HL-60/S4 (cell line): ENCODE results near the gene JAG1.

Experiments
- in situ Hi-C: fragments of 300-500 bp; cut with MboI; formaldehyde crosslinking; loops from 2 replicates; pipeline ENCODE4 v1.14.3; 2022; ENCODE audit warnings: low sequenced_read_pairs

Gene JAG1

DNA sequence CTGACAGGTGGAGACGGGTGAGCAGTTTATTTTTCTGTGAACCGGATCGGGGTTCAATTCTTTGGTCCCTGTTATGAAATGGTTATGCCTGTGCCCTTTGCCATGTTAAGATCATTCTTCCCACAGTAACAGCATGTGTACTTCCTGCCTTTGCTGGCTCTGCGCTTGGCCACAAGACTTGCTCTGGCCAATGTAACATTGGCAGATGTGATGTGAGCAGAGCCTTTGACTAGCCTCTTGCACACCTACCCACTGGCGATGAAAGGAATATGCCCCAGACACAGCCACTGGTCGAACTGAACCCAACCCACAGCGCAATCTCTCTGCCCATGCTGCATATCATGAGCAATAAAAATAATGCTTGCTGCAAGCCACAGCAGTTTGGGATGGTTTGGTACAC, 31.9 kb downstream of the JAG1 start:
- in situ Hi-C loops = no loop called here

DNA sequence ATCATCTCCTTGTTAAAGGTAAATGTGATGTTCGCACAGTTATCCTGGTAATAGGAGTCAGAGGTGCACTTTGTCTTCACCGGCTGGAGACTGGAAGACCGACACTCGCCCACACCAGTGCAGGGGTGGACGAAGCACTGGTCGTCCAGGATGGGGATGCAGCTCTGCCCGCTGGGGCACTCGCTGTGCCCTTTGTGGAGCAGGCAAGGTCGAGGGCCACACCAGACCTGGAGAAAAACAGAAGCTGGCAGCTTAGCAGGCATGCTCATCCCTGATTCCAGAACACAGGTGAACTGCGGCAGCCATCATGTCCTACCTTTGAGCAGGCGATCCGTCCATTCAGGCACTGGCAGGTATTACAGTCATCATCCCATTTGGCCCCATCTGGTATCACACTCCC, 32.3 kb downstream of the JAG1 start:
- in situ Hi-C loops = no loop called here

GRCh38 chr20:10640897-10641296, 32.9 kb downstream of the JAG1 start:
- in situ Hi-C loops = no loop called here

GRCh38 chr20:10639737-10640556, 33.9 kb downstream of the JAG1 start:
- in situ Hi-C loops = no loop called here

DNA sequence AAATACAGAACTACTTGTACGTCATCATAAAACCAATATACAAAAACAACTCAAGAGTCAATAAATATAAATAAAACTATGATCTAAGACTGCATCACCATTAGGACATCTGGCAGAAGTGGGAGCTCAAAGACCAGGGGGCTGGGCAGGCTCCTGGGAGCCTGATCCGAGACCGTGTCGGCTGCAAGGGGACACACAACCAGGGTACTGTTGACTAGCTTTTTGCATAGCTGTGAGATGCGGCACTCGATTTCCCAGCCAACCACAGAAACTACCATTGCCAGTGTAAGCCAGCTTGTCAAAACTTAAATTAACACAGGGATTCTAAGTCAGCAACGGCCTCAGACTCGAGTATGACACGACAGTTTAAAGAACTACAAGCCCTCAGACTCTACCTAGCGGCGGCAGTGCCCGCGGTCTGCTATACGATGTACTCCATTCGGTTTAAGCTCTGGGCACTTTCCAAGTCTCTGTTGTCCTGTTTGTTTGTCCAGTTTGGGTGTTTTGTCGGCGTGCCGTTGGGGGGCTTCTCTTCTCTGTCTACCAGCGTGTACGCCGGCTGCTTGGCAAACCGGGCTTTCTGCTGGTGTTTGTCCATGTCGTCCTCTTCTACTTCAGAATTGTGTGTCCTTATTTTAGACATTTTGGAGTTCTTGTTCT, 34.6 kb downstream of the JAG1 start:
- in situ Hi-C loops = no loop called here

DNA sequence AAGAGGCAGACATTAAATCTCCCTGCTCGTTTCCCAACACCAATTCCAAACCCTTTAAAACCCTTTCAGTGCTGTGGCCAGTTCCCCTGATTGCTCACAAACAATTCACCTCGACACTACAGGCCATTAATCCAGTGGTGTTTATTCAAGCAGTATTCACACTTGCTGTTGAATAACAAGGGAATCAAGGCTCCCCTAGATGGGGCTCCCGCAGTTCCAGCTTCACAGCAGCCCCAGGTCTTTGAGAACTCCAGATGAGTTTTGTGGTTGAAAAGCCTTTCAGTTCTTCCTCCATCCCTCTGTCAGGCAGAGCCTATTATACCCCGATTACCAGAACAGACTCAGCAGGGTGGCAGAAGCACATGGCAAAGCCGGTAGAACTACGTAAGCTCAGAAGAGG, 36.2 kb downstream of the JAG1 start:
- in situ Hi-C loops = no loop called here

DNA sequence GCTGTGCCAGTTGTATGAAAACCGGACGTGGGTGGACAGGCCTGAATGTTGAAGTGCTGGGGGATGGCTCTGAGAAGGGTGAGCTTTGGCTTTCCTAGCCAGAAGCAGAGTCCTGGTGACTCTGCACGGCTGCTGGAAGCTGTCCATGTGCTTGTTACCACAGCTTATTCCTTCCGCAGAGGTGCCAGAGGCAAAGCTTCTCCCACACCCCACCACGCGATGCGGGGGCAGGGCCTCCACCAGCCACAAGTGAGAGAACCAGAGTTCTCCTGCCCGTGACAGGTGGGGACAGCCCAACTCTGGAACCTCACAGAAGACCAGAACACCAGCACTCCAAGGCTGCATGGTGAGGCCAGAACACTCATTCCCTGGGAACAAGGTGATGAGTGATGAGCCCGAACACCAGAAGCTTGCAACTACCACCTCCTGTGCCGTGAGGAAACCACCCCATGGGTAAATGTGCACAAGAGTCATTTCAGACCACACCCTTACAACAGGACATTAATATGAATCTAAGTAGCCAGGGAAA, 36.7 kb downstream of the JAG1 start:
- in situ Hi-C loops = no loop called here

DNA sequence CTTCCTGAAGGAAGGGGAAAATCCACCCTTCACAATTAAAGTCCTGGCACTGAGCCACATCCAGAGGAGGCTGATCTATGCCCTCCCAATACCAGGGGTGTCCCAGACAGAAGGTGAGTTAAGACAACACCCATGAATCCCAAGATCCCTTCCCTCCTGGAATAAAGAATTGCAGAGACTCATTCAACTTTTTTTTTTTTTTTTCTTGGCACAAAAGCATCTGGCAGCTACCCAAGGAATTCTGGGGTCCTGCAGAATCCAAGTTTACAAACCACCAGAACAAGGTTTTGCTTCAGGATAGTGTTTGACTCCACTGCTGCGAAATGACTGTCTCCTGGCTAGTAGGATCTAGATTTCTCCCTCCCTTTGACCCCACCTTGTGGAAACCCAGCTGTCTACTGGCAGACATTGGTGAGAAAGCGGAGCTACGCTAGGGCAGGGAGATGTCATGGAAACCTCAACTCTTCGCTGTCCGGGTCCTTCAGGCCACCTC, 37.4 kb downstream of the JAG1 start:
- in situ Hi-C loops = no loop called here

DNA sequence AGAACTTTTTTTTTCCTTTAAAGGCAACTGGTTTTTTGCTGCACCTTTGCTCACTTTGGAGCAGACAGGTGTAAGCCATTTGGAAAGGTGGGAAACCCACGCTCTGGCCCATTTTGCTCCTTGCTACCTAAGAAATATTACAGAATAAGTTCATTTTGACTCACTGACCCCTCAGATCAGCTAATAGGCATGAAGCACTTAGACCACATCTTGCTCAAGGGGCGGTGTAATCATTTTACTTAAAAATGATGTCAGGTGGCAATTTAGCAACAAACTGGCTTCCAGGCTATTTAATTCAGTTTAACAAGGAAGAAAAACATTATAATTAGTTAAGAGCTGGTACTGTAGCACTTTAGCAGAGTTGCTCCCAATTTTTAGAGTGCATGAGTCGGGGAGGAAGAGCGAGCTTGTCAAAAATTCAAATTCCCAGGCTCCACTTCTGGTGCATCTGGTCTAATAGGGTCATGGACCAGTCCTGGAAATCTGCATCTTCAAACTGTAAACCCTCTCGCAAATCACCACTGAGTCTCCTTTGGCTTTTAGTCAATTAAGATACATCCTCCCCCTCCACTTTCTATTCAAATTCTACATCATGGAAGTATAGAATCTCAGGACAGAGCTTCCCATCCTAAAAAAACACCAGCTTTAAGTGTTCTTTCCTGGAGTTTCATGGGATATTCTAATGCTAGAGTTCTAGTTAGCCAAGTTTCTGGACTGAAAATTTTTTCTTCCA, 38.2 kb downstream of the JAG1 start:
- in situ Hi-C loops = no loop called here

DNA sequence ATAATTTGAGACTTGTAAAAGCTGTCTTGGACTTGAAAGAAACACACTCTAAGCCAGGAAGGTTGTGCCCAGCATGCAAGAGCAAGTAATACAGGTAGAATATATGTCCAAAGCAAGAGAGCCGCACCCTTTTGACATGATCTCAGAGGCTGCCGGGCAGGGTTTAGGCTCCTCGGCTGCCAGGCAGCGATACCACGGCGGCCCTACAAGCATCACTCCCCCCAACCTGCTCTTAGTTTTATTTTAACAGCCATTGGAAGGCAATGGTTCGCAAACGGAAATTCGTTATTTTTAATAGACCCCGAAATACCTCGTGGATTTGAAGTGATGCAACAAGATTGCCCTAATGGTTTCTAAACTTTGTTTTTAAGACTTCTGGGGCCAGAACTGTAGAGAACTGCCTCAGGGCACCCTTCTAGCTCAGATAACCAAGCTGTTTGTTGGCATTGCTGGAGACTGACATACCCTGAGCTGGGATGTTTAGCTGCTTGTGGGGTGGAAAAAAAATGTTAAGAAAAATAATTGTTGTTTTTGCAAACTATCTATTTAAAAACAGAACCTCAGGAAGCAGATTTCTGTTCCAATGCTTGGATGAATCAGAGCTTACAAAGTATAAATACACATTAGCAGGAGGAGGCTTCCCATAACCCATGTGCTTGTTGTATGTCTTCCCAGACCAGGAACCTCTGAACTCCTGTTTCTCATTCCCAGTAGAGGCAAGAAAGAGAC, 39.0 kb downstream of the JAG1 start:
- in situ Hi-C loops = no loop called here

DNA sequence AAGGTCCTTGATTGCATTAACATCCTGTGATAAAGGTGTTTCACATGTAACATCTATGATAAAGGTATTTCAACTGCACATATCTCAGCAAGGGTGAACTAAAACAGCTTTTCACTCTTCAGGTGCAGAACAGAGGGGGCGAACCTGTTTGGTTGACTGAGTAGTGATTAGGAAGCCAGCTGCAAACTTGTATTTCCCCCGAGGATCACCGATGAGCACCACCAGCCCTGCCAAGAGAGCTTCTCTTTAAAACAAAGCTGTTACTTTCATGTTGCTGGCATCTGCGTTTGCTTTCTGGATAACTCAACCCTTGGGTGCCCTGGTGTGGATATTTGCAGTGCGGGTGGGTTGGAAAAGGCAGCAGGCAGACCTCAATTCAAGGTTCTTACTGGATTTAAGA, 39.6 kb downstream of the JAG1 start:
- in situ Hi-C loops = no loop called here

DNA sequence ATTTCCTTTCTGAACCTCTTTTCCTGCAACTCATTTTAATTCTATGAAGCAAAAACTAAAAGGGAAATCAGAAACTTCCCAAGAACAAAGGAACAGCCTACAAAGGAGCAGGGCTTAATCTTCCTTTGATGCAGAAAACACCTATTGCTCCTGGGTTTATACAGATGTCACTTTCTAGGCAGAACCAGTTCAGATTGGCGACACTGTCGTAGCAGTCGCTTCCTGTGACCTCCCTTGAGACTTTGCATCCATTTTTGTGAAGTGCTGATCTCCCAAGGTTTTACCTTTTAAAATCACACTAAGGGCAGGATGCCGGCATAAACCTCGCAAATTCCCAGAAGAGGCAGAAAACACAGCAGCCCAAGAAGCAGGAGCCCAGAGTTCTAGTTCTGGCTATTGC, 40.1 kb downstream of the JAG1 start:
- in situ Hi-C loops = no loop called here

DNA sequence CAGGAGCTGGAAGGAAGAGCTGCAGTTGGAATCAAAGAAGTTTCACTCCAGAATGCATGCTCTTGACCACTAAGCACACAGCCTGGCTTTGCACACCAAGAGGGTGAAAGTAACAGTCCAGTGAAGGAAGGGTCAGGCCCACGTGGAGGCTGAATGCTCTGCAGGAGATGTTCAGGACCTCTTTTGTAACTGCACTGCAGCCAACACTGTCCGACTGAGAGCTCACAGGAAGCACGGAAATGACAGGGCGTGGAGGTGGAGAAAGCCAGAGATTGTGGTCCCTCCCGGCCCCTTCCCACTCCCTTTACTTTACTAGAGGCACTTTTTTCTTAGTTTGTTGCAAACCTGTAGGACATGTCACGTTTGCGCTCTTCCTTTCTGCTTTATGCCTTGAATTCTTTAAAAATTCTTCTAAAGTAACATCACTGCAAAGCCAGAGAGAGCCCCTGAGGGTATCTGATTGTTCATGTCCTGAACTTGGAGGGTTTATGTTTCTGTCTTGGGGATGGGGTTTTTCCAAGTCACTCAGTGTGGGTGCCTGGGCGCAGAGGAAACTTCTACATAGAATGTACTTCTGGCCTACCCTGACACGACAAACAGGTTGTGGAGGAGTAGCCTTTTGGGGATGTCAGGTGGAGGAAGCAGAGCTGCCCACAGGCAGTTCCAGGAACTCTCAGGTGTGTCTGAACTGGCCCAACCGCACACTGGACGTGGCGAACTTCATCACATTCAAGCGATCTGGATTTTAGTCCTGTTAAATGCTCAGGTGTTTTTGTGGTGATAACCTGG, 40.9 kb downstream of the JAG1 start:
- in situ Hi-C loops = no loop called here

DNA sequence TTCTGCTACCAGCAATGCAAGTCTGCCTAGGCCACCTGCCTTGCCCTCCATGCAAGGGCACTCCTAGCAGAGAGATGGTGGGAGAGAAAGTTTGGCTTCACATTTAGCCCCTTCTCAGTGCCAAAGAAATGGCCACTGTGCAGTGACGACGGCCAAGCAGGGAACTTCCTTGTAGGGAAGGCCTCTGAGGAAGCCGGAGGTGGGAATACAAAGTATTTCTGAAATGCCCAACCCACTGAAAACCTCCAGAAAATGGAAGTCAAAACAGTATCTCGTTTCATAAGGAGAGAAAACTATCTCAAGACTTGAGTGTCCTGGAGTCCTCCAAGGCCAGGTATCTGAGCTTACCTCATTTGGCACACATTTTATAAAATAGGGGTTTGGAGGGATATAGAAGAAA, 42.7 kb downstream of the JAG1 start:
- in situ Hi-C loops = no loop called here

- in situ Hi-C loops = no loop called here
These were observed 43.7 kb downstream of the JAG1 start for GRCh38 chr20:10629946-10630650.

GRCh38 chr20:10626896-10627295, 46.9 kb downstream of the JAG1 start:
- in situ Hi-C loops = no loop called here

- in situ Hi-C loops = no loop called here
These were observed 48.2 kb downstream of the JAG1 start for GRCh38 chr20:10625641-10626040.

GRCh38 chr20:10622657-10623418, 51.0 kb downstream of the JAG1 start:
- in situ Hi-C loops = no loop called here

- in situ Hi-C loops = no loop called here
These were observed 52.6 kb downstream of the JAG1 start for GRCh38 chr20:10621149-10621548.
